Measurements from ENCODE around the gene GAK.
A peak's percentile ranks its signal among the peaks of the same experiment; 100 is the strongest.

GAK gene

GRCh38 chr4:911871-912490 lies 20.1 kb downstream of the GAK start:
- H3K27me3 Mint-ChIP-seq = no peaks in the 10 kb centered on the region
- peaks cover 21% of the 10 kb centered on the region for H3K4me1 Mint-ChIP-seq (ENCODE audit: low read depth)
- no peak overlapping the region for H3K4me3 Mint-ChIP-seq
- H3K27ac Mint-ChIP-seq = no peak overlapping the region
- H3K9me3 Mint-ChIP-seq = no peaks in the 10 kb centered on the region
- peaks cover 18% of the 10 kb centered on the region for H3K36me3 Mint-ChIP-seq (ENCODE audit: low read depth)

- Mint-ChIP-seq H3K36me3 (ENCODE audit: low read depth) (peaks cover 24% of the 10 kb centered on the region), H3K4me1 (ENCODE audit: low read depth) (peaks cover 14% of the 10 kb centered on the region), H3K4me3 (no peak overlapping the region), H3K27me3 (no peaks in the 10 kb centered on the region), H3K27ac (no peak overlapping the region), H3K9me3 (peaks cover 4% of the 10 kb centered on the region)
Measured at GRCh38 chr4:911221-911751, 20.8 kb downstream of the GAK start.

GRCh38 chr4:910366-911091 lies 21.6 kb downstream of the GAK start:
- Mint-ChIP-seq H3K4me1 (ENCODE audit: low read depth) (peaks cover 7% of the 10 kb centered on the region), H3K9me3 (peaks cover 4% of the 10 kb centered on the region), H3K4me3 (no peak overlapping the region), H3K27ac (no peak overlapping the region), H3K36me3 (ENCODE audit: low read depth) (peaks cover 27% of the 10 kb centered on the region), H3K27me3 (no peaks in the 10 kb centered on the region)

- no peak overlapping the region for H3K4me3 Mint-ChIP-seq
Measured at GRCh38 chr4:909821-910220, 22.3 kb downstream of the GAK start.

GRCh38 chr4:909131-909571 lies 23.0 kb downstream of the GAK start:
- H3K9me3 Mint-ChIP-seq = peaks cover 4% of the 10 kb centered on the region
- no peak overlapping the region for H3K27ac Mint-ChIP-seq
- H3K27me3 Mint-ChIP-seq = no peaks in the 10 kb centered on the region
- no peak overlapping the region for H3K4me3 Mint-ChIP-seq
- H3K36me3 Mint-ChIP-seq (ENCODE audit: low read depth) = peaks cover 35% of the 10 kb centered on the region
- no peaks in the 10 kb centered on the region for H3K4me1 Mint-ChIP-seq (ENCODE audit: low read depth)

More at GRCh38 chr4:909821-910220, 22.3 kb downstream of the GAK start:
- no peaks in the 10 kb centered on the region for H3K4me1 Mint-ChIP-seq (ENCODE audit: low read depth)
- peaks cover 4% of the 10 kb centered on the region for H3K9me3 Mint-ChIP-seq
- no peak overlapping the region for H3K27ac Mint-ChIP-seq
- H3K27me3 Mint-ChIP-seq = no peaks in the 10 kb centered on the region
- peaks cover 33% of the 10 kb centered on the region for H3K36me3 Mint-ChIP-seq (ENCODE audit: low read depth)

- H3K27ac Mint-ChIP-seq = no peak overlapping the region
- H3K4me3 Mint-ChIP-seq = no peak overlapping the region
- H3K36me3 Mint-ChIP-seq (ENCODE audit: low read depth) = peaks cover 35% of the 10 kb centered on the region
- H3K4me1 Mint-ChIP-seq (ENCODE audit: low read depth) = no peaks in the 10 kb centered on the region
- no peaks in the 10 kb centered on the region for H3K27me3 Mint-ChIP-seq
- peaks cover 4% of the 10 kb centered on the region for H3K9me3 Mint-ChIP-seq
Measured at GRCh38 chr4:907691-908425, 24.3 kb downstream of the GAK start.

GRCh38 chr4:907103-907400 lies 25.1 kb downstream of the GAK start:
- H3K9me3 Mint-ChIP-seq = peaks cover 4% of the 10 kb centered on the region
- peaks cover 35% of the 10 kb centered on the region for H3K36me3 Mint-ChIP-seq (ENCODE audit: low read depth)
- no peaks in the 10 kb centered on the region for H3K4me1 Mint-ChIP-seq (ENCODE audit: low read depth)
- no peak overlapping the region for H3K27ac Mint-ChIP-seq
- H3K27me3 Mint-ChIP-seq = no peaks in the 10 kb centered on the region
- H3K4me3 Mint-ChIP-seq = no peak overlapping the region

- H3K36me3 Mint-ChIP-seq (ENCODE audit: low read depth) = peaks cover 31% of the 10 kb centered on the region
Measured at GRCh38 chr4:906339-907102, 25.6 kb downstream of the GAK start.

GRCh38 chr4:905485-906338 lies 26.4 kb downstream of the GAK start:
- H3K4me3 Mint-ChIP-seq = no peak overlapping the region

More at GRCh38 chr4:906339-907102, 25.6 kb downstream of the GAK start:
- H3K4me1 Mint-ChIP-seq (ENCODE audit: low read depth) = no peaks in the 10 kb centered on the region
- H3K4me3 Mint-ChIP-seq = peak overlapping the region; percentile 37
- H3K9me3 Mint-ChIP-seq = peaks cover 4% of the 10 kb centered on the region
- H3K27ac Mint-ChIP-seq = no peak overlapping the region
- no peaks in the 10 kb centered on the region for H3K27me3 Mint-ChIP-seq

GRCh38 chr4:903066-904046 lies 28.8 kb downstream of the GAK start:
- no peaks in the 10 kb centered on the region for H3K27me3 Mint-ChIP-seq
- peaks cover 4% of the 10 kb centered on the region for H3K9me3 Mint-ChIP-seq
- peak overlapping the region; percentile 17 for H3K27ac Mint-ChIP-seq
- no peaks in the 10 kb centered on the region for H3K4me1 Mint-ChIP-seq (ENCODE audit: low read depth)
- no peak overlapping the region for H3K4me3 Mint-ChIP-seq
- H3K36me3 Mint-ChIP-seq (ENCODE audit: low read depth) = peaks cover 38% of the 10 kb centered on the region

More at GRCh38 chr4:905485-906338, 26.4 kb downstream of the GAK start:
- Mint-ChIP-seq H3K27me3 (no peaks in the 10 kb centered on the region), H3K4me1 (ENCODE audit: low read depth) (no peaks in the 10 kb centered on the region), H3K9me3 (peaks cover 4% of the 10 kb centered on the region), H3K27ac (no peak overlapping the region), H3K36me3 (ENCODE audit: low read depth) (peaks cover 31% of the 10 kb centered on the region)

- Mint-ChIP-seq H3K4me3 (no peak overlapping the region), H3K27ac (no peak overlapping the region), H3K27me3 (no peaks in the 10 kb centered on the region), H3K9me3 (no peaks in the 10 kb centered on the region), H3K4me1 (ENCODE audit: low read depth) (no peaks in the 10 kb centered on the region), H3K36me3 (ENCODE audit: low read depth) (peaks cover 40% of the 10 kb centered on the region)
Measured at GRCh38 chr4:901192-901910, 30.8 kb downstream of the GAK start.

GRCh38 chr4:900721-901120 lies 31.4 kb downstream of the GAK start:
- H3K27me3 Mint-ChIP-seq = no peaks in the 10 kb centered on the region
- no peak overlapping the region for H3K4me3 Mint-ChIP-seq
- peaks cover 38% of the 10 kb centered on the region for H3K36me3 Mint-ChIP-seq (ENCODE audit: low read depth)
- H3K27ac Mint-ChIP-seq = peak overlapping the region; percentile 15
- no peaks in the 10 kb centered on the region for H3K4me1 Mint-ChIP-seq (ENCODE audit: low read depth)
- no peaks in the 10 kb centered on the region for H3K9me3 Mint-ChIP-seq

Measured in stimulated activated naive CD8-positive, alpha-beta T cell treated with anti-CD3 and anti-CD28 coated beads, Interleukin-15, Interleukin-2, amounts not matched to agents 100 ng/mL and 50 ng/mL, for 24 hours (primary cell).